MM.1S (cell line): ENCODE data around the gene TMOD1.

Experiments used
- DNase-seq: peaks from one replicate; pipeline ENCODE4 v3.0.0-alpha.2; 2015
- H2AFZ ChIP-seq: fragments of 300-600 bp; sonication (generic); 2 replicates; pipeline ENCODE4 v1.6.0; 2016; ENCODE audit warnings: antibody characterized with exemption, low read length
- H3F3A ChIP-seq: fragments of 300-600 bp; sonication (generic); 2 replicates; pipeline ENCODE4 v1.6.1; 2016; ENCODE audit warnings: mild to moderate bottlenecking, antibody characterized with exemption, low read length, moderate library complexity, mixed read lengths; ENCODE audit not compliant: insufficient read depth
- H3K27ac ChIP-seq: fragments of 300-600 bp; sonication (generic); 2 replicates; pipeline ENCODE4 v1.5.1; 2016; ENCODE audit warnings: mild to moderate bottlenecking, low read length
- H3K27me3 ChIP-seq: fragments of 300-600 bp; sonication (generic); replicated peaks from 2 replicates; pipeline ENCODE4 v1.6.0; 2016; ENCODE audit warnings: low read length; ENCODE audit not compliant: insufficient read depth
- H3K36me3 ChIP-seq: fragments of 300-600 bp; sonication (generic); replicated peaks from 2 replicates; pipeline ENCODE4 v1.6.1; 2016; ENCODE audit warnings: mild to moderate bottlenecking, low read length, mixed read lengths; ENCODE audit not compliant: insufficient read depth
- H3K4me1 ChIP-seq: fragments of 300-600 bp; sonication (generic); 2 replicates; pipeline ENCODE4 v1.6.1; 2016; ENCODE audit warnings: low read length, mixed read lengths
- H3K4me2 ChIP-seq: fragments of 300-600 bp; sonication (generic); 2 replicates; pipeline ENCODE4 v1.6.0; 2016; ENCODE audit warnings: low read depth, low read length
- H3K4me3 ChIP-seq: fragments of 300-600 bp; sonication (generic); 2 replicates; pipeline ENCODE4 v1.5.1; 2016; ENCODE audit warnings: low read length, mixed read lengths
- H3K79me2 ChIP-seq: fragments of 300-600 bp; sonication (generic); 2 replicates; pipeline ENCODE4 v1.6.1; 2016; ENCODE audit warnings: mixed run types, low read length, mixed read lengths
- H3K9ac ChIP-seq: fragments of 300-600 bp; sonication (generic); 2 replicates; pipeline ENCODE4 v1.6.1; 2016; ENCODE audit warnings: low read length, mixed read lengths
- H3K9me2 ChIP-seq: fragments of 300-600 bp; sonication (generic); replicated peaks from 2 replicates; pipeline ENCODE4 v1.6.1; 2016; ENCODE audit warnings: mild to moderate bottlenecking, low read length, mixed read lengths; ENCODE audit not compliant: insufficient read depth
- H3K9me3 ChIP-seq: fragments of 300-600 bp; sonication (generic); replicated peaks from 2 replicates; pipeline ENCODE4 v1.6.1; 2016; ENCODE audit warnings: mild to moderate bottlenecking, low read length, mixed read lengths; ENCODE audit not compliant: insufficient read depth
- H4K20me1 ChIP-seq: fragments of 300-600 bp; sonication (generic); 2 replicates; pipeline ENCODE4 v1.6.1; 2016; ENCODE audit warnings: mild to moderate bottlenecking, low read length, moderate library complexity, mixed read lengths; ENCODE audit not compliant: insufficient read depth
- EZH2 ChIP-seq: fragments of 300-600 bp; sonication (generic); optimal IDR thresholded peaks from 2 replicates; pipeline ENCODE3; 2017; ENCODE audit warnings: low read depth, mild to moderate bottlenecking, antibody characterized with exemption, low read length, mixed read lengths
- EZH2phosphoT487 ChIP-seq: fragments of 300-600 bp; sonication (generic); IDR thresholded peaks from 2 replicates; pipeline ENCODE4 v1.6.1; 2018; ENCODE audit warnings: antibody characterized with exemption, low read length
- TF ChIP-seq, protein P1 (sequence below): fragments of 300-600 bp; sonication (generic); IDR thresholded peaks from 2 replicates; pipeline ENCODE4 v1.5.1; 2016; ENCODE audit warnings: antibody characterized with exemption, low read length, mixed read lengths

Gene TMOD1

DNA sequence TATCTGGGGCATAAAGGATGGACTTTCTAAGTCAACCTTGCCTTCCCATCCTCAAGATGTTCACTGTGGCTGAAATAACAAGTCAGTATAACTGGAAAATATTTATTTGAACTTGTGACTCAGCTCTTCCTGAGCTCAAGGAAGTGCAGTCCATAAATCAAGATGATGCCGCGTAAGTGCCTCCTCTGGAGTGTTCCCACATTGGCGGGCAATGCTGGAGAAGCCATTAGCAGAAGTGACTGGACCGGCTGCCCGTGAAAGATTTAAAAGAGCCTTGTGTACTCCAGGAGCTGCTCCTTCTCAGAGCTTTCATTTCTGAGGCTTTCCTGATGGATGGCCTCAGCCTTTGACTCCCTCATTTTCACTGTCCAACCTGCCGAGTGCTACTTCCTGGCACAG, 17.4 kb downstream of the TMOD1 start:
- H3K27ac ChIP-seq, result no peak overlapping the region
- H3F3A ChIP-seq, result no peaks in the 10 kb centered on the region
- no peaks in the 10 kb centered on the region for H3K36me3 ChIP-seq
- H3K9me3 ChIP-seq, result no peaks in the 10 kb centered on the region
- H2AFZ ChIP-seq, result no peak overlapping the region
- H3K4me3 ChIP-seq, result no peak overlapping the region
- no peaks in the 10 kb centered on the region for H3K9me2 ChIP-seq
- no peak overlapping the region for H3K9ac ChIP-seq
- no peaks in the 10 kb centered on the region for H4K20me1 ChIP-seq
- no peaks in the 10 kb centered on the region for H3K4me1 ChIP-seq
- no peaks in the 10 kb centered on the region for H3K27me3 ChIP-seq
- no peak for DNase-seq
- no peaks in the 10 kb centered on the region for H3K79me2 ChIP-seq
- TF ChIP-seq, protein P1, sequence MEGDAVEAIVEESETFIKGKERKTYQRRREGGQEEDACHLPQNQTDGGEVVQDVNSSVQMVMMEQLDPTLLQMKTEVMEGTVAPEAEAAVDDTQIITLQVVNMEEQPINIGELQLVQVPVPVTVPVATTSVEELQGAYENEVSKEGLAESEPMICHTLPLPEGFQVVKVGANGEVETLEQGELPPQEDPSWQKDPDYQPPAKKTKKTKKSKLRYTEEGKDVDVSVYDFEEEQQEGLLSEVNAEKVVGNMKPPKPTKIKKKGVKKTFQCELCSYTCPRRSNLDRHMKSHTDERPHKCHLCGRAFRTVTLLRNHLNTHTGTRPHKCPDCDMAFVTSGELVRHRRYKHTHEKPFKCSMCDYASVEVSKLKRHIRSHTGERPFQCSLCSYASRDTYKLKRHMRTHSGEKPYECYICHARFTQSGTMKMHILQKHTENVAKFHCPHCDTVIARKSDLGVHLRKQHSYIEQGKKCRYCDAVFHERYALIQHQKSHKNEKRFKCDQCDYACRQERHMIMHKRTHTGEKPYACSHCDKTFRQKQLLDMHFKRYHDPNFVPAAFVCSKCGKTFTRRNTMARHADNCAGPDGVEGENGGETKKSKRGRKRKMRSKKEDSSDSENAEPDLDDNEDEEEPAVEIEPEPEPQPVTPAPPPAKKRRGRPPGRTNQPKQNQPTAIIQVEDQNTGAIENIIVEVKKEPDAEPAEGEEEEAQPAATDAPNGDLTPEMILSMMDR, result no peak
- TF ChIP-seq EZH2 (no peak), EZH2phosphoT487 (no peak)
- no peak overlapping the region for H3K4me2 ChIP-seq

DNA sequence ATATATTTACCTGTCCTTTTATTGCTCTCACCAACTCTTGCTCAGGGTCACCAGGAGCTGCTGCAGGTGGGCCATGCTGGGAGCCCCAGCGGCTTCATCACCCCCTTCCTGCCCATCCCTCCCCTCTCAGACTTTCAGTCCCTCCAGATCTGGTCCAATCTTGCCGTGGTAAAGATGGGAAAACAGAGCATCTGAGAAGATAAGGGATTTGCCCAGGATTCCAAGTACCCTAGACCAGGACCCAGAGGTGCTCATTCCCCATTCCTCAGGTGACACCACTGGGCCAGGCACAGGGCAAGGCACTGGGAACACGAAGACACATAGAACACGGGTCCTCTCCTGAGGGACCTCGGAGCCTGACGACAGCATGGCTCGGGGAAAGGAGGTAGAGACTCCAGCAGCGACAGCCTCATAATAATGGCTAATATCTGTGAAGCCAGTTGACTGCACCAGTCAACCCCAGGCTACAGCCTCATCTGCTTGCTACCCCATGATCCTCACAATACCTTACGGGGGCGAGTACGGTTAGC, 18.0 kb downstream of the TMOD1 start:
- Histone ChIP-seq H3K9me3 (no peaks in the 10 kb centered on the region), H3F3A (no peaks in the 10 kb centered on the region), H3K27ac (no peak overlapping the region), H3K36me3 (no peaks in the 10 kb centered on the region), H3K4me1 (no peaks in the 10 kb centered on the region), H2AFZ (no peak overlapping the region), H4K20me1 (no peaks in the 10 kb centered on the region), H3K9me2 (no peaks in the 10 kb centered on the region), H3K27me3 (no peaks in the 10 kb centered on the region), H3K79me2 (no peaks in the 10 kb centered on the region), H3K9ac (no peak overlapping the region), H3K4me3 (no peak overlapping the region), H3K4me2 (no peak overlapping the region)
- no peak for DNase-seq
- no peak for TF ChIP-seq EZH2phosphoT487
- TF ChIP-seq EZH2, result no peak
- TF ChIP-seq, protein P1, result no peak

DNA sequence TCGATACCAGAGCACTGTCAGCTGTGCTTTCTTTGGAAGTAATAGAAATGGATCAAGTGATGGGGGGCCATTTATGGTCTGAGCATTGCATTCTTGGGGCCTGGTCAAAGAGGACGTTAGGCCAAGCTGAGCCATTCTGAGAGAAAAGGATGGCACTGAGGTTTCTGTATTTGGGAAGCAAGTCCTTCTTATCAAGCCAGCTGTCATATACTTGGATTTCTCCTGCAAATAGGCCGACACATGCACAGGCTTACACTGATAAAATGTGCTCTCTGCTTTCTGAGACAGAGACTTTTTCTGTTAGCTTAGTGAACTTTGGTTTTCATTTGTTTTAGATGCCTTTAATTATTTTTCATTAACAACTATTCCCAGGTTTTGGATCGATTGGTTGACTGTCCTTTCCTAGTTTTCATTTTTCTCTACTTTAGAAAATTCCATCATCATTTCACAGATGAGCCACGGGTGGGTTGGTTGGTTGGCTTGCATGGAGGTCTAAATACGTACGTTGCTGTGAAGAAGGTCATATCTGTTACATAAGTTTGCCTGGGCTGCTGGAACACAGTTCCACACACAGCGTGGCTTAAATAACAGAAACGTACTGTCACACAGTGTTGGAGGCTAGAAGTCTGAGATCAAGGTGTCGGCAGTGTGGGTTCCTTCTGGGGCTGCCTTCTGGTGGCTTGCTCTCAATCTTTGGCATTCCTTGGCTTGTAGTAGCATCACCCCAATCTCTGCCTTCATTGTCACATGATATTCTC, 20.3 kb downstream of the TMOD1 start:
- Histone ChIP-seq H3K27ac (no peak overlapping the region), H3K27me3 (no peaks in the 10 kb centered on the region), H3K9me3 (no peaks in the 10 kb centered on the region), H3K9me2 (no peaks in the 10 kb centered on the region), H3K79me2 (no peaks in the 10 kb centered on the region), H2AFZ (no peak overlapping the region), H3K4me1 (peaks cover 12% of the 10 kb centered on the region), H3K4me2 (no peak overlapping the region), H3K36me3 (no peaks in the 10 kb centered on the region), H3K9ac (no peak overlapping the region), H3K4me3 (no peak overlapping the region), H4K20me1 (no peaks in the 10 kb centered on the region), H3F3A (no peaks in the 10 kb centered on the region)
- TF ChIP-seq, protein P1, result no peak
- TF ChIP-seq EZH2phosphoT487, result no peak
- no peak for TF ChIP-seq EZH2
- no peak for DNase-seq
